ENCODE measurements around the gene RNF40.

- TF ChIP-seq POLR2A (IDR thresholded peaks at IDR 0.05; ENCODE audit: low read length), result peak; percentile 60
- no peak for TF ChIP-seq GATA1 (IDR thresholded peaks at IDR 0.05; ENCODE audit: low read depth, low read length)
Observed at GRCh38 chr16:30805370-30806169, 43.4 kb downstream of the RNF40 start.

Data from erythroblast (primary cell).